Activated naive CD8-positive, alpha-beta T cell treated with anti-CD3 and anti-CD28 coated beads, Interleukin-2, amount 50 U/mL, for 16 hours (primary cell): ENCODE data around the gene SORCS1.
"Not testable (repeated sequence)": the region's sequence is repeated elsewhere in the genome, so short reads cannot be mapped to it uniquely, and the experiment has no call there.

Experiments used
- DNase-seq: peaks from one replicate; pipeline ENCODE4 v3.0.0-alpha.2; 2020; ENCODE audit warnings: low read depth, low spot score

The SORCS1 gene

DNA sequence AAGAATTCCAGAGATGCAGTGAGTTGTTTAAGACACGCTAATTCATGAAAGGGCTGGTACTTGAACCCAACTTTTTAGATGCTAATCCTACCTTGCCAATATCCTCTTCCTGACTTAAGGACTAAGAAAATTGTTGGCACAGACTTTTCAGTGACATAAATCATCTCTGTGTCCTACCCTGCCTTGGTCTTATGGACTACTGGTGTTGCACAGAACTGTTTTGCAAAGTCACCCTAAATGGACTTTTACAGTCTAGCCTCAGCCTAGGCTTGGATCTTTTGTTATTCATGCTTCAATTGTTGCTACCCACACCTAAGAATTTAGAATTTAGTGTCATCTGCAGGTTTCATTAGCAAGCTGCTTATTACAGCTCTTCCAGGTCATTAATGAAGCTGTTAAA, 112.7 kb downstream of the SORCS1 start:
- DNase-seq, result no peak

DNA sequence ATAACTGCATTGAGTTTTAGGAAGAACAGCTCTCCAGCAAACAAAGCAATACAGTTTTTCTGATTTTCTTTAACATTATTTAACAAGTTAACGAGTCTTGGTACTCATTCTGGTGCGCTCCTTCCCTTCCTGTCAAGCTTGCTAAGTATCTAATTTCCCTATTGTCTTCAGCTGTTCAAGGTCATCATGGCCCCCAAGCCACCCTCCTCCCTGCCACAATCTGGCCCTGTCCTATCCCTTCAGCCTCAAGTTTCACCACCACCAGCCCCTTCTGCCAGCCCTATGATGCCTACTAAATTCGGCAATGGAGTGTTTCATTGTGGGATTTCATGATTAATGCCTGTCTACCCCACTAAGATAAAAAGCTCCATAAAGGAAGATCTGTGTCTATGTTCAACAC, 121.0 kb downstream of the SORCS1 start:
- DNase-seq, result no peak

DNA sequence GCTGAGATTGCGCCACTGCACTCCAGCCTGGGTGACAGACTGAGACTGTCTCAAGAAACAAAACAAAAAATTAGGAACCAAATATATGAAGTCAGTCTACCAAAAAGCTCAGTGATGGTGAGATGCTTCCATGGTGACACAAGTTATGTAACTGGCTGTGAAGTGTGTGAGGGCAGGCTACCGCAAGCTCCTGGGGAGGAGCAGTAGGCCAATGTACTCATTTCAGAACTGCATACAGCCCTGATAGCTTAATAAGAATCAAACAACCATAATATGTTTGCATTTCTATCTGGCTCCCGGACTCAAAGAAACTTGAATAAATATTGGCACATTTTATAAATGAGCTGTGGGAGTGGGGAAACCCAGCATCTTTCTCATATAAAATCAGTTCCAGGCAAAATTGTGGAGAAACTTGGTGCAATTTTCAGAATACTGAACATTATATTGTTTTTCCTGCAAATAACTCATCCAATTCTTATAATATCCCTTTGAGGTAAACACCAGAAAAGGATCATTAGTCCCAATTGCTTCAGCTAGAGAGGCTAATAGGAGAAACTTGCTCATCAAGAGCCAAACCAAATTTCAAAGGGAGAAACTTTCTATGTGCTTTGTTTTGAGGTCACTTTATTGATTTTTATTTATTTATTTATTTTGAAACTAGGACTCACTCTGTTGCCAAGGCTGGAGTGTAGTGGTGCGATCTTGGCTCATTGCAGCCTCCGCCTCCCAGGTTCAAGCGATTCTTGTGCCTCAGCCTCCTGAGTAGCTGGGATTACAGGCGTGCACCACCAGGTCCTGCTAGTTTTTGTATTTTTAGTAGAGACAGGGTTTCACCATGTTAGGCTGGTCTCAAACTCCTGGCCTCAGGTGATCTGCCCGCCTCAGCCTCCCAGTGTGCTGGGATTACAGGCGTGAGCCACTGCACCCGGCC, 127.0 kb downstream of the SORCS1 start:
- DNase-seq, result no peak

- DNase-seq, result no peak
Observed at GRCh38 chr10:107033799-107034422, 130.6 kb downstream of the SORCS1 start.

GRCh38 chr10:107032700-107033401, 131.7 kb downstream of the SORCS1 start:
- no peak for DNase-seq

- DNase-seq, result no peak
Observed at GRCh38 chr10:107031931-107032699, 132.4 kb downstream of the SORCS1 start.

- no peak for DNase-seq
Observed at GRCh38 chr10:107028236-107028635, 136.3 kb downstream of the SORCS1 start.

DNA sequence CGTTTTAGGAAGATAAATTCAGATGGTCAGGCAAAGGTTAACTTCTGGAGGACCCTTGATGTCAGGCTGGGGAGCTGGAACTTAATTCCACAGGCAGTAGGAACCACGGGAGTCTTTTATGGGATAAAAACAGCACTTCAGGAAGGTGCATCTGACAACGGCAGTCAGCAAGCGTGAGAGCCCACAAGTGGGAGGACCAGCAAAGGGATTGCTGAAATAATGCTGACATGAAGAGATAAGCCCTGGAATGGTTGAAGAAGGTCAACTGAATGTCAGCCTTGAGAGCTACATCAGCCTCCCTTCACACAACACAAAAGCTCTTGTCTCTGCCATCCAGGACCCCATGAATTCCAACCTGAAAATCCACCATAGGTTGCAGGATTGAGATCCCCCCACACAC, 138.8 kb downstream of the SORCS1 start:
- no peak for DNase-seq

GRCh38 chr10:107024033-107024432, 140.5 kb downstream of the SORCS1 start:
- DNase-seq, result not testable (repeated sequence)

DNA sequence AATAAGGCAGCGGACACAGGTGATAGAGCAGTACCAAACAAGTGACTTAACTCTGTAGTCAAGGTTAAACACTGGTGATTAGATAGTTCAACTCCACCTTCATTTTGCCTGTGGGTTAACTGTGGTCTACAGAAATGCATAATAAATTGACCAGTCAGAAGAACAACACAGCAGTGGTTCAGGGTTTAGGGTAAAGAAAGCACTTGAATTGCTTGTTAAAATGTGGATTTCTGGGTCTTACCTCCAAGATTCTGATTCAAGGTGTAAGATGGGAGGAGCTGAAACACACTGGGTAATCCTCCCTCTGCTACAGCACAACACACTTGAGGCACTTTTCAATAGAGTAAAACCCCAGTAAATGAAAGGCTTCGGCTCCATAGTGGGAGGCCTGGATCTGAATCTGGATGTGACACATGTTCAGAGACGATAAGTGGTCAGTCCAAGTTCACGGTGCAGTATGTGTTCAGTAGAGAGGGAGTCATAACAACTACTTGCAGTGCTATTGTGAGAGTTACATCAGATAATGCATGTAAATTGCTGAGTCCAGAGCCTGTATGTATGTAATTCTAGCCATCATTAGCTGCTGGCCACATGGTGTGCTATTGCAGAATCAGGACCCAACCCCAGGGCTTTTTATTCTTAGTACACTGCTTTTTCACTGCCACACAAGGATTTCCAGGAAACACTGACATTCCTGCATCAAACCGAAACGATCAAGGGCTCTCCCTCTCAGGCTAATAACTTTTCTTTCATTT, 141.7 kb downstream of the SORCS1 start:
- no peak for DNase-seq

GRCh38 chr10:107019154-107019553, 145.4 kb downstream of the SORCS1 start:
- no peak for DNase-seq

DNA sequence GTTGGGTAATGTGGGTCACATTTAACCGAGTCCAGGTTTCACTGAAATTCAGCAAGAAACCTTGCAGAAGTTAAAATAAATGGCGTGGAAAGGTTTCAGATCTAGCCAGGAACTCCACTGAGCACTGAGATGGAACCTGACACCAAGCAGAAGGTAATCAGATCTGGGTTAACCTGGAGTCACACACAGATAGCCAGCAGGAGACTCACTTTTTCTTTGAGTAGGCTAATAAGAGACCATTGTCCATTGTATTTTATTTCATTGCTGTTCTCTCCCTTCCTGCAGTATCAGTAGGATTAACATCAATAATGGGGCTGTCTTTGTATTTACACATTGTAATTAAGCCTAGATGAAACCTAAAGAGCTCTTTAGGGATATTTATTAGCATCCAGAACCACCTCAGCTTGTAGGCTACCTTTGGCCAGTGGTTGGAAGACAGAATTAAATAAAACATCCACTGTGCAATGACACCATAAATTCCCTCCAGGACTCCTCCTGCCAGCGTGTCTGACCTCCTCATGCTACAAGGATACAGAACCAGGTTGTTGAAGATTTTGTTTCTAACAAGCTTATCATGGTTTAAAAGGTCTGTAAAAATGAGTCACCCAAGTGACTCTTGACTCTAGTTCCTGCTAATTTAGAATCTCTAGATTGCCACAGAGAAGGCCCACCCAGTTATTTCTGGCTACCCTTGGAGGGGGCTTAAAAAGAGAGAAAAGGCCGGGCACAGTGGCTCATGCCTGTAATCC, 151.1 kb downstream of the SORCS1 start:
- no peak for DNase-seq

GRCh38 chr10:107011992-107012391, 152.5 kb downstream of the SORCS1 start:
- DNase-seq, result no peak

DNA sequence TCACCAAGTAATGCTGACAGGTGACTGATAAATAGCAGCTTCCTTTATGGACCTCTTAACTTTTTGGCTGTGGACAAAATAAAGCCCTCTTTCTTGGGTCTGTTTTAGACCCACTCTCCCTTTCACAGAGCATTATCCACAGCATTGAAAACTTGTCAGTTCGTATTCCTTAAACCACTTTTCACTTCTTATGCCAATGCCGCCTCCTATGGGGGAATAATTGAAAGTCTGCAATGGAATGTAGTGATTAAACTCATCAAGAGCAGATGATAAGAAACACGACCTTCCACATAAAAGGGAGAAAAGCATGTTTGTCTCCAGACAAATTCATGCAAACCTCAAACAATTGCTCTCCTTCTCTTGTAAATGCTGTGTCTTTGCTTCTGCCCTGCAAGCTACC, 153.4 kb downstream of the SORCS1 start:
- no peak for DNase-seq

GRCh38 chr10:107010531-107010930, 154.0 kb downstream of the SORCS1 start:
- DNase-seq, result no peak

DNA sequence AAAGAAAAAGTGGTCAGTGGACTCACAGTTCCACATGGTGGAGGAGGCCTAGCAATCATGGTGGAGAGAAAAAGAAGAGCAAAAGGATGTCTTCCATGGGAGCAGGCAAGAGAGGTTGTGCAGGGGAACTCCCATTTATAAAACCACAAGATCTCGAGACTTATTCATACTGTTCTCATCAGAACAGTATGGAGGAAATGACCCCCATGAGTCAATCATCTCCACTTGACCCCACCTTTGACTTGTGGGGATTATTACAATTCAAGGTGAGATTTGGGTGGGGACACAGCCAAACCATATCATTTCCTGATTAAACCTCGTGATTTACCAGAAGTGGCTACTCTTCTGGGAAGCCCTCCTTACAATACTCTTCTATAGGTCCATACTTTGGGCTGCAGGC, 160.1 kb downstream of the SORCS1 start:
- DNase-seq, result no peak

GRCh38 chr10:107002068-107002467, 162.4 kb downstream of the SORCS1 start:
- DNase-seq, result no peak

GRCh38 chr10:106999118-106999707, 165.3 kb downstream of the SORCS1 start:
- DNase-seq, result no peak

DNA sequence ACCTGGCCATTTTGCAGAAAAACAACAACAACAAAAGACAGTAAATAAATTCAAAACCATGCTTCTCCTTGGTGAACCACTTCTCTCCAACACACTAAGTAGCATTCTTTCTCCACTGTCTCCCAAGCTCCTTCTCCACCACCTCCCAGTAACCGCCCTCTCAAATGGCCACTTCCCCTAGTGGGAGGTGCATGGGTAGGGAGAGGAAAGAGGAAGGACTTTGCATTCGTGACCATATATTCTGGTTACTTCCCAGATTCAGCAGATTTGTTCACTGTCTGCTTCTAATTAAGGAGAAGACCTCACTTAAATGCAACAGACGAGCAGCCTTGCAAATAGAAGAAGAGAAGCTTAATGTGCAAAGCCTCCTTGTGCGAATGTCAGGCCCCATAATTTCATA, 166.8 kb downstream of the SORCS1 start:
- no peak for DNase-seq

DNA sequence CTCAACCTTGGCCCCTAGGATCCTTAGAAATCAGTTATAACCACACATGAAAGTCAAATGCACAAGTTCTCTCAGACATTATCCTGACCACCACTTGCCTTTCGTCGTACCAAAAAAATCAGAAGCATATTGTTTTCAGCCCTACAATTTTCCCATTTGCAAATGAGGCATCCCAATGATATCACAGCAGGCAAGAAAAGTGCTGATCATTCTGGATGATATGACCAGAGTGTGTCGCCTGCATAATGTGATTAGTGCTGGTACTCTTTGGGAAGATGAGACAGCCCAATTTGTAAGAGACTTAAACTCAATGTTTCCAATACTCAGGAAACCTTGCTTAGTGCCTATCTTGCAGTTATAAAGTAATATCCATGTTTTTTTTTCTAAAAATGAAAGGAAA, 168.0 kb downstream of the SORCS1 start:
- no peak for DNase-seq
